ENCODE results near the gene ZFPM1. TPM values are rescaled to one million over a fixed set of nuclear protein-coding genes. Genes with fewer than 3 reads are reported as not detected.

Gene ZFPM1
- total RNA-seq, 2 donors from 2014 or later, result 23.5 to 24.5 TPM

- H3K36me3 Mint-ChIP-seq, result no peaks in the 10 kb centered on the region
- H3K27me3 Mint-ChIP-seq, result no peaks in the 10 kb centered on the region
- DNase-seq (ENCODE audit: low spot score), result peak; percentile 75
- H3K27ac Mint-ChIP-seq, result no peak overlapping the region
- ATAC-seq, result peak; percentile 80 to 81
- no peaks in the 10 kb centered on the region for H3K9me3 Mint-ChIP-seq
- H3K4me1 Mint-ChIP-seq (ENCODE audit: low read depth in 2 of 2), result peaks cover 5 to 10% of the 10 kb centered on the region in 2 donors
- H3K4me3 Mint-ChIP-seq, result no peak overlapping the region
Measured at GRCh38 chr16:88533932-88534637, 81.0 kb downstream of the ZFPM1 start.

- peak overlapping the region; percentile 67 for H3K4me3 Mint-ChIP-seq
- H3K36me3 Mint-ChIP-seq, result no peaks in the 10 kb centered on the region
- ATAC-seq, result peak in 1 of 2 donors; percentile 31
- no peaks in the 10 kb centered on the region for H3K27me3 Mint-ChIP-seq
- no peak for DNase-seq (ENCODE audit: low spot score)
- no peak overlapping the region for H3K27ac Mint-ChIP-seq
- H3K9me3 Mint-ChIP-seq, result no peaks in the 10 kb centered on the region
- H3K4me1 Mint-ChIP-seq (ENCODE audit: low read depth in 2 of 2), result peaks cover 5 to 10% of the 10 kb centered on the region in 2 donors
Measured at GRCh38 chr16:88534638-88535190, 81.6 kb downstream of the ZFPM1 start.

GRCh38 chr16:88535191-88535856 is 82.2 kb downstream of the ZFPM1 start:
- peak overlapping the region in 1 of 2 donors; percentile 68 for H3K27ac Mint-ChIP-seq
- no peak for DNase-seq (ENCODE audit: low spot score)
- peak overlapping the region; percentile 58 for H3K4me3 Mint-ChIP-seq
- H3K27me3 Mint-ChIP-seq, result no peaks in the 10 kb centered on the region
- ATAC-seq, result no peak
- peaks cover 5 to 10% of the 10 kb centered on the region in 2 donors for H3K4me1 Mint-ChIP-seq (ENCODE audit: low read depth in 2 of 2)
- H3K9me3 Mint-ChIP-seq, result no peaks in the 10 kb centered on the region
- H3K36me3 Mint-ChIP-seq, result no peaks in the 10 kb centered on the region

GRCh38 chr16:88535857-88536222 is 82.8 kb downstream of the ZFPM1 start:
- H3K27ac Mint-ChIP-seq, result peak overlapping the region in 1 of 2 donors; percentile 68

GRCh38 chr16:88536510-88536909 is 83.4 kb downstream of the ZFPM1 start:
- no peak overlapping the region for H3K27ac Mint-ChIP-seq

More at GRCh38 chr16:88535857-88536222, 82.8 kb downstream of the ZFPM1 start:
- H3K36me3 Mint-ChIP-seq, result no peaks in the 10 kb centered on the region
- no peak for DNase-seq (ENCODE audit: low spot score)
- no peaks in the 10 kb centered on the region for H3K27me3 Mint-ChIP-seq
- ATAC-seq, result no peak
- peak overlapping the region; percentile 58 for H3K4me3 Mint-ChIP-seq
- H3K4me1 Mint-ChIP-seq (ENCODE audit: low read depth in 2 of 2), result peaks cover 5 to 10% of the 10 kb centered on the region in 2 donors
- no peaks in the 10 kb centered on the region for H3K9me3 Mint-ChIP-seq

GRCh38 chr16:88536971-88537751 is 84.1 kb downstream of the ZFPM1 start:
- no peak for ATAC-seq
- Mint-ChIP-seq H3K4me3 (no peak overlapping the region), H3K27me3 (no peaks in the 10 kb centered on the region), H3K27ac (no peak overlapping the region), H3K9me3 (no peaks in the 10 kb centered on the region), H3K4me1 (ENCODE audit: low read depth in 2 of 2) (peaks cover 5 to 10% of the 10 kb centered on the region in 2 donors), H3K36me3 (no peaks in the 10 kb centered on the region)
- DNase-seq (ENCODE audit: low spot score), result no peak

More at GRCh38 chr16:88536510-88536909, 83.4 kb downstream of the ZFPM1 start:
- no peaks in the 10 kb centered on the region for H3K27me3 Mint-ChIP-seq
- H3K4me3 Mint-ChIP-seq, result no peak overlapping the region
- H3K36me3 Mint-ChIP-seq, result no peaks in the 10 kb centered on the region
- ATAC-seq (no peak), DNase-seq (ENCODE audit: low spot score) (no peak)
- peaks cover 5 to 10% of the 10 kb centered on the region in 2 donors for H3K4me1 Mint-ChIP-seq (ENCODE audit: low read depth in 2 of 2)
- H3K9me3 Mint-ChIP-seq, result no peaks in the 10 kb centered on the region

- ATAC-seq (no peak), DNase-seq (ENCODE audit: low spot score) (no peak)
- no peaks in the 10 kb centered on the region for H3K27me3 Mint-ChIP-seq
- H3K36me3 Mint-ChIP-seq, result no peaks in the 10 kb centered on the region
- H3K4me3 Mint-ChIP-seq, result no peak overlapping the region
- H3K27ac Mint-ChIP-seq, result no peak overlapping the region
- H3K4me1 Mint-ChIP-seq (ENCODE audit: low read depth in 2 of 2), result peaks cover 5 to 10% of the 10 kb centered on the region in 2 donors
- H3K9me3 Mint-ChIP-seq, result no peaks in the 10 kb centered on the region
Measured at GRCh38 chr16:88537859-88538258, 84.8 kb downstream of the ZFPM1 start.

GRCh38 chr16:88538366-88539060 is 85.4 kb downstream of the ZFPM1 start:
- Mint-ChIP-seq H3K9me3 (peaks cover 3% of the 10 kb centered on the region), H3K4me1 (ENCODE audit: low read depth in 2 of 2) (peaks cover 5 to 10% of the 10 kb centered on the region in 2 donors), H3K27me3 (no peaks in the 10 kb centered on the region), H3K27ac (peak overlapping the region in 1 of 2 donors; percentile 54), H3K4me3 (no peak overlapping the region), H3K36me3 (peaks cover 5% of the 10 kb centered on the region)
- DNase-seq (ENCODE audit: low spot score) (no peak), ATAC-seq (no peak)

- H3K9me3 Mint-ChIP-seq, result peaks cover 5% of the 10 kb centered on the region
- no peak overlapping the region for H3K4me3 Mint-ChIP-seq
- ATAC-seq (no peak), DNase-seq (ENCODE audit: low spot score) (no peak)
- no peaks in the 10 kb centered on the region for H3K27me3 Mint-ChIP-seq
- peaks cover 5 to 10% of the 10 kb centered on the region in 2 donors for H3K4me1 Mint-ChIP-seq (ENCODE audit: low read depth in 2 of 2)
- H3K36me3 Mint-ChIP-seq, result peaks cover 9% of the 10 kb centered on the region
- H3K27ac Mint-ChIP-seq, result no peak overlapping the region
Measured at GRCh38 chr16:88539261-88539651, 86.2 kb downstream of the ZFPM1 start.

GRCh38 chr16:88539652-88540345 is 86.7 kb downstream of the ZFPM1 start:
- H3K27me3 Mint-ChIP-seq, result no peaks in the 10 kb centered on the region
- peaks cover 9% of the 10 kb centered on the region for H3K36me3 Mint-ChIP-seq
- no peak overlapping the region for H3K27ac Mint-ChIP-seq
- ATAC-seq (peak in 1 of 2 donors; percentile 16), DNase-seq (ENCODE audit: low spot score) (no peak)
- peaks cover 5 to 10% of the 10 kb centered on the region in 2 donors for H3K4me1 Mint-ChIP-seq (ENCODE audit: low read depth in 2 of 2)
- no peak overlapping the region for H3K4me3 Mint-ChIP-seq
- H3K9me3 Mint-ChIP-seq, result peaks cover 5% of the 10 kb centered on the region

- peaks cover 5% of the 10 kb centered on the region for H3K9me3 Mint-ChIP-seq
- peaks cover 9% of the 10 kb centered on the region for H3K36me3 Mint-ChIP-seq
- ATAC-seq (no peak), DNase-seq (ENCODE audit: low spot score) (no peak)
- no peak overlapping the region for H3K27ac Mint-ChIP-seq
- no peak overlapping the region for H3K4me3 Mint-ChIP-seq
- no peaks in the 10 kb centered on the region for H3K27me3 Mint-ChIP-seq
- H3K4me1 Mint-ChIP-seq (ENCODE audit: low read depth in 2 of 2), result peaks cover 5 to 12% of the 10 kb centered on the region in 2 donors
Measured at GRCh38 chr16:88540346-88540977, 87.4 kb downstream of the ZFPM1 start.

- H3K9me3 Mint-ChIP-seq, result peaks cover 5% of the 10 kb centered on the region
- H3K4me1 Mint-ChIP-seq (ENCODE audit: low read depth in 2 of 2), result peaks cover 5 to 16% of the 10 kb centered on the region in 2 donors
- no peak overlapping the region for H3K4me3 Mint-ChIP-seq
- no peak for DNase-seq (ENCODE audit: low spot score)
- peak overlapping the region in 1 of 2 donors; percentile 33 for H3K27ac Mint-ChIP-seq
- peaks cover 0 to 2% of the 10 kb centered on the region in 2 donors for H3K27me3 Mint-ChIP-seq
- ATAC-seq, result no peak
- H3K36me3 Mint-ChIP-seq, result peaks cover 9% of the 10 kb centered on the region
Measured at GRCh38 chr16:88541831-88542616, 88.9 kb downstream of the ZFPM1 start.
